ENCODE data around the gene SNX11. TPM values are rescaled to one million over a fixed set of nuclear protein-coding genes. Genes with fewer than 3 reads are reported as not detected.

Gene SNX11
- total and polyA plus RNA-seq, 9 of the 15 experiments (the other 6 are each of a cell fraction or from before 2014, with no cell fraction given), result 12.4 to 24.0 (median 16.8) TPM

GRCh38 chr17:48102798-48103715 lies 4.5 kb upstream of the SNX11 start:
- CTCF ChIA-PET (ENCODE audit: low intra/inter-chr PET ratio), result no interaction called here
- no peaks in the 10 kb centered on the region for H4K20me1 ChIP-seq (replicated peaks; ENCODE audit: control insufficient read depth, insufficient read depth, low read length)
- ATAC-seq (no peak), FAIRE-seq (no peak), DNase-seq (ENCODE audit: extremely low read depth in 1 of 4, low spot score in 3 of 4) (peak in 1 of 4 experiments; percentile 18)
- H3K9me1 ChIP-seq (ENCODE audit: control insufficient read depth, insufficient read depth, low read length), result no peaks in the 10 kb centered on the region
- no TSS peak for BruUV-seq (replicated peaks)
- no peak overlapping the region for H3K4me3 ChIP-seq
- no peak overlapping the region for H3K4me2 ChIP-seq (ENCODE audit: insufficient read depth, low read length)
- intact Hi-C loops (cut with micrococcal nuclease) (no loop called here), in situ Hi-C loops (cut with MboI) (no loop called here)
- H3K27ac ChIP-seq (ENCODE audit: extremely low read depth, low read depth, low read length), result no peak overlapping the region
- H3K9me3 ChIP-seq (replicated peaks; ENCODE audit: control insufficient read depth, insufficient read depth, low read depth, low read length), result 0 out of 2 replicates have a peak, but pooled peaks cover 3% of the 10 kb centered on the region
- POLR2A ChIA-PET, result interaction anchor here (0.6 kb wide), 1 partner anchor 49 kb away, joined by 5 read pairs; no protein-coding TSS in a partner anchor
- H3K9ac ChIP-seq (ENCODE audit: insufficient read depth in 1 of 2, low read depth in 2 of 2, low read length in 2 of 2), result no peak overlapping the region
- H3K4me1 ChIP-seq (replicated peaks in 1 of 2; ENCODE audit: control insufficient read depth in 2 of 2, insufficient read depth in 2 of 2, low read length in 2 of 2), result peaks cover 3 to 28% of the 10 kb centered on the region in 2 experiments; a peak in 3 of 5 replicates
- peaks cover 4% of the 10 kb centered on the region; the same call in 1 of the 3 replicates for H3K36me3 ChIP-seq (ENCODE audit: control insufficient read depth, insufficient read depth, low read length)
- peaks cover 32% of the 10 kb centered on the region for H3K79me2 ChIP-seq (ENCODE audit: control insufficient read depth, insufficient read depth, low read length)
- H3K27me3 ChIP-seq (ENCODE audit: control insufficient read depth in 2 of 2, insufficient read depth in 2 of 2, low read length in 2 of 2), result no peaks in the 10 kb centered on the region
- no peak overlapping the region for H2AFZ ChIP-seq (ENCODE audit: low read depth, low read length)
- WGBS (ENCODE audit: insufficient coverage, low coverage, missing lambda C conversion rate), result 88% methylated on average over 14 of the region's 14 CpGs
- TF ChIP-seq NFYB (IDR thresholded peaks at IDR 0.05; ENCODE audit: extremely low read depth, insufficient read length) (peak; percentile 39), MTF1 (CRISPR knock-in tag; IDR thresholded peaks at IDR 0.05; ENCODE audit: borderline replicate concordance) (no peak), ZNF780A (CRISPR knock-in tag; IDR thresholded peaks at IDR 0.05) (no peak), CC2D1A (IDR thresholded peaks at IDR 0.05) (peak; percentile 87), NFE2 (IDR thresholded peaks at IDR 0.05; ENCODE audit: low read depth) (no peak), MBD2 (IDR thresholded peaks at IDR 0.05; ENCODE audit: borderline replicate concordance, low read depth) (peak; percentile 61; the same call in 1 of the 2 replicates), SMARCC2 (IDR thresholded peaks at IDR 0.05; ENCODE audit: low read depth) (no peak), HNRNPL (IDR thresholded peaks at IDR 0.05; ENCODE audit: low read depth, low read length) (no peak), MXD1 (CRISPR knock-in tag; IDR thresholded peaks at IDR 0.05; ENCODE audit: borderline replicate concordance, poor library complexity, severe bottlenecking) (no peak), NR1H2 (CRISPR knock-in tag; IDR thresholded peaks at IDR 0.05) (no peak), SLC30A9 (CRISPR knock-in tag; IDR thresholded peaks at IDR 0.05) (no peak), FOS (IDR thresholded peaks at IDR 0.05; ENCODE audit: extremely low read depth, insufficient read length) (peak; percentile 20), SETDB1 (IDR thresholded peaks at IDR 0.05; ENCODE audit: low read length) (no peak), UBTF (IDR thresholded peaks at IDR 0.05; ENCODE audit: borderline replicate concordance in 1 of 2, low read depth in 2 of 2, low read length in 2 of 2) (no peak), ID3 (CRISPR knock-in tag; IDR thresholded peaks at IDR 0.05) (no peak), ID3 (tag; IDR thresholded peaks at IDR 0.05) (no peak), NUFIP1 (IDR thresholded peaks at IDR 0.05; ENCODE audit: partially characterized antibody) (no peak), SAFB (IDR thresholded peaks at IDR 0.05; ENCODE audit: borderline replicate concordance, low read depth, low read length) (no peak), ZFPM2 (CRISPR knock-in tag; IDR thresholded peaks at IDR 0.05) (no peak), NR3C1 (CRISPR knock-in tag; IDR thresholded peaks at IDR 0.05) (no peak)

All from K562 (cell line).